ENCODE results near the gene FAM131C.

The FAM131C gene

GRCh38 chr1:16015960-16016901 is 57.2 kb downstream of the FAM131C start:
- no peak for DNase-seq (ENCODE audit: low read depth in 2 of 2)

- no peak for DNase-seq (ENCODE audit: low read depth in 2 of 2)
Observed at GRCh38 chr1:16015491-16015890, 58.0 kb downstream of the FAM131C start.

DNA sequence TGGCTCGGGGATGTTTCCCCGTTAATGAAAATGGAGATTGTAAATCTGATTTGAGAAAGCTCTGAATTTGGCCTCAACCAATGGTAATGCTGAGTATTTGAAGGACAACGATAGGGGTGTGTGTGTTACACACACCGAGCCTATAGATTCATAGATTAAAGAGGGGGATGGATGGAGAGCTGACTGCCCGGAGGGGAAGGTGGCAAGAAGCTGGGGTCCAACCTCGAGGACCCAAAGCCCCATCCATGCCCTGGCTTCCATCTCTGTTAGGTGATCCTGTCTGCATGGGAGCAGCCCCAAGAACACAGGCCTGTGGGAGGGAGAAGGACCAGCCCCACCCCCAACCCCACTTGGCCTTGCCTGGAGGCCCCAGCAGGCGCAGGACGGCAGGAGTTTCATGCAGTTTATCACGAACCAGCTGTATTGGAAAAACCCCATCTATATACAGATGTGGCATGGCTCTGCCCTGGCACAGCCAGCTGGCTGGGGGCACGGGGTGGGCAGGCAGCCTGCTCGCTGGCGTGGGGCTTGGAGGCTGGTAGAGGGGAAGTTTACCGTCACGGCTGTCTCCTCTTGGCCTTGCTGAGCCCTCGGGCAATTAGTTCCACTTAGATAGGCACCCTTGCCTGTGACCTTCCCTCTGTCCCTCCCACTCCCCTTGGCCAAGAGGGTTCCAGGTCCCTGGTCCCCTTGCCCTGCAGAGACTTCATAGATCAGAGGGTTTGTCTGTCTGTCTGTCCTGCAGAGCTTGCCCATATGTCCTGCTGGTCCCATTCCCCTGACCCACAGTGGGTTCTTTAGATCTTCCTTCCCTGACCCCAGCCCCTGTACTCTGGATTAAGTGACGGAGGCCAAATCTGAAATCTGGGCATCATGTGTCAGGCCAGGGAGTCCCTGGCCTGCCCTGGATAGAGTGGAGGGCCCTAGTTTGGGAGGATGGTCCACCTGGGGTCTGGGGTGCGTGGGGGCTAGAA is 58.7 kb downstream of the FAM131C start:
- no peak for DNase-seq (ENCODE audit: low read depth in 2 of 2)

- DNase-seq (ENCODE audit: low read depth in 2 of 2): no peak
Observed at GRCh38 chr1:16013908-16014258, 59.6 kb downstream of the FAM131C start.

DNA sequence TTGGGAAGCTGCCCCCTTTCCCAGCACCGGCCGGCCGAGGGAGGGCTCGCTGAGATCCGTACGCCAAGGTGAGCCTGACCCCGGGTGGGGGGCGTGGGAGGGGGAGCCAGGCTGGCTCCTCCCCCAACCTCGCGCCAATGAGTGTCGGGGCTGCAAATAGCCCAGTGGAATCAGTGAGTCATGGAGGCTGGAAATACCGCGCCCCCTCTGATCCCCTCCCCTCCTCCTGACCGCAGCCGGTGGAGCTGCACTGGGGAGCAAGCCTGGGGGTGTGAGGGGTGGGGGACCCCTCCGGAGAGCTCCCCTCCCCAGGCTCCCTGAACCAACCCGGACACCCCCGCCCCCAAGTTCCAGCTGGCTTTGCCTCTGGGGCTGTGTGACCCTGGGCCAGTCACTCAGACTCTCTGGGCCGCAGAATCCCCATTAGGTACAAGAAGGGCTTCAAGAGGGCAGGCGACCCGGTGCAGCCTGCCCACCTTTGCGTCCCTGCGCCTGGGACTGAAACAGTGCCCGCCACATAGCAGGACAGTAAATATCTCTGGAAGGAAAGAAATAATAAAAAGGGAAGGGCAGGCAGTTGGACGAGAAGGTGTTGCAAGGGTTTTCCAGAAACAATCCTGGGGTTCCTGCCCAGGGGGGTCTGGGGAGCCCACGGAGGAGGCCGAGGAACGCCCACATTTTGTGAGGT is 60.1 kb downstream of the FAM131C start:
- peak; percentile 41 to 44 for DNase-seq (ENCODE audit: low read depth in 2 of 2)

- DNase-seq (ENCODE audit: low read depth in 2 of 2): peak in 1 of 2 experiments; percentile 38
Observed at GRCh38 chr1:16012590-16013219, 60.7 kb downstream of the FAM131C start.

DNA sequence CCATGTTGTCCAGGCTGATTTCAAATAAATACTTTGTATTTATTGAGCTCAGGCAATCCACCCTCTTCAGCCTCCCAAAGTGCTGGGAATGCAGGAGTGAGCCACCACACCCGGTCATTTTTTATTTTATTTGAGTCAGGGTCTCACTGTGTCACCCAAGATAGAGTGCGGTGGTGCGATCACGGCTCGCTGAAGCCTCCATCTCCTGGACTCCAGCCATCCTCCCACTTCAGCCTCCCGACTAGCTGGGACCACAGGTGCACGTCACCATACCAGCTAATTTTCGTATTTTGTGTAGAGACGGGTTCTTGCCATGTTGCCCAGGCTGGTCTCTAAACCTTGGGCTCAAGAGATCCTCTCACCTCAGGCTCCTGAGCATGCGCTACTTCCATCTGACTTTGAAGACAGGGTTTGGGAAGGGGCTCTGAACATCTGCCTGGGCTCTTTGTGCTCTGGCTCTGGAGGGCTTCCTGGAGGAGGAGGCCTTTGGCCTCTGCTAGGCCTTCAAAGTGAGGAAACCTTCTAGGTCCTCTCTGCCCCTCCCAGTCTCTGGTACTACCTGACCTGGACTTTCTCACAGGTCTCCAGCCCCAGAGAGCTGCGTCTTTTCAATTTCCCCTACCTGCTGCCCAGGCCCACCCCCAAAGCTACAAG is 61.4 kb downstream of the FAM131C start:
- DNase-seq (ENCODE audit: low read depth in 2 of 2): no peak

GRCh38 chr1:16010837-16011236 is 62.6 kb downstream of the FAM131C start:
- no peak for DNase-seq (ENCODE audit: low read depth in 2 of 2)

- DNase-seq (ENCODE audit: low read depth in 2 of 2): no peak
Observed at GRCh38 chr1:16009678-16010077, 63.8 kb downstream of the FAM131C start.

DNA sequence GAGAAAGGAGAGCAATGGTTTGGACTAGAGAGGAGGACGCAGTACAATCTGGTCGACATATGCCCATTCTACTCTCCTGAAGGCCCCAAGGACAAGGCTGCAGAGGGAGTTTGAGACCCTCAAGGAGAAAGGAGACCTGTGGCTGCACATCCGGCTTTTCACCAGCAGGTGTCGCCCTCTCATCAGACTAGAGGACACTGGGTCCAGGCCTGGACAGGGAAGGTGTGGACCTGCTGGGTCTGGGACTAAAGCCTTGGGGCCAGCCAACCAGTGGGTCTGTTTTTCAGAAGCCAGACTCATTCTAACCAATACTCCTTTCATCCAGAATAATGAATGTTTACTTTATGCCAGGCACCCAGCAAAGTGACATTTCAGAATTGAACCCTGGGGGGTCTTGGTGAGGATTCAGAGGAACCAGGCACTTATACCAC is 64.4 kb downstream of the FAM131C start:
- no peak for DNase-seq (ENCODE audit: low read depth in 2 of 2)
